Adrenal gland (tissue), 5 donors: ENCODE data around the gene MAGI1.

Experiments used
- CTCF ChIP-seq, 6 experiments: fragments of 450-650 bp in 4 of 6; fragments of 200-600 bp in 2 of 6; sonication (generic) in 1 of 6; IDR thresholded peaks; 1 replicate in 5 of 6; 2 replicates in 1 of 6; pipeline versions ENCODE4 v1.5.1 to v1.8.0; 2016 to 2021; ENCODE audit warnings: antibody characterized with exemption in 6 of 6, mild to moderate bottlenecking in 2 of 6, moderate library complexity in 1 of 6
- POLR2A ChIP-seq, 2 donors: fragments of 450-650 bp; IDR thresholded peaks; one replicate each; pipeline ENCODE4 v1.6.1; 2017; ENCODE audit warnings: antibody characterized with exemption in 2 of 2, mild to moderate bottlenecking in 2 of 2, moderate library complexity in 1 of 2
- donor health status: DM: no; HTN: no; CAD: no.

GRCh38 chr3:66023229-66023628 is 15.5 kb downstream of the MAGI1 start:
- TF ChIP-seq CTCF (IDR thresholded peaks at IDR 0.05) (no peak), POLR2A (IDR thresholded peaks at IDR 0.05) (no peak)
